GM23248 (cell line): ENCODE data around the gene HMGB2. TPM values are rescaled to one million over a fixed set of nuclear protein-coding genes. Genes with fewer than 3 reads are reported as not detected.
A peak's percentile ranks its signal among the peaks of the same experiment; 100 is the strongest.

Experiments used
- DNase-seq: peaks from one replicate; pipeline ENCODE4 v3.0.0-alpha.2; 2015
- H2AFZ ChIP-seq: fragments of 200-600 bp; sonication (generic); 2 replicates; pipeline ENCODE4 v1.6.1; 2016; ENCODE audit warnings: antibody characterized with exemption
- H3F3A ChIP-seq: fragments of 200-600 bp; sonication (generic); 2 replicates; pipeline ENCODE4 v1.6.1; 2016; ENCODE audit warnings: mild to moderate bottlenecking, antibody characterized with exemption, mixed run types; ENCODE audit not compliant: insufficient read depth
- H3K27ac ChIP-seq: fragments of 200-600 bp; sonication (generic); 2 replicates; pipeline ENCODE4 v1.5.1; 2016; ENCODE audit warnings: mild to moderate bottlenecking
- H3K27me3 ChIP-seq: fragments of 200-600 bp; sonication (generic); replicated peaks from 2 replicates; pipeline ENCODE4 v1.6.1; 2016; ENCODE audit warnings: mild to moderate bottlenecking; ENCODE audit not compliant: insufficient read depth
- H3K36me3 ChIP-seq: fragments of 200-600 bp; sonication (generic); 2 replicates; pipeline ENCODE4 v1.6.1; 2016; ENCODE audit warnings: low read depth, mild to moderate bottlenecking
- H3K4me1 ChIP-seq: fragments of 200-600 bp; sonication (generic); 2 replicates; pipeline ENCODE4 v1.6.1; 2016; ENCODE audit warnings: mild to moderate bottlenecking; ENCODE audit not compliant: insufficient read depth
- H3K4me2 ChIP-seq: fragments of 200-600 bp; sonication (generic); one replicate; pipeline ENCODE4 v1.6.1; 2016; ENCODE audit warnings: mild to moderate bottlenecking; ENCODE audit not compliant: unreplicated experiment
- H3K4me3 ChIP-seq: fragments of 200-600 bp; sonication (generic); 2 replicates; pipeline ENCODE4 v1.5.1; 2016; ENCODE audit warnings: mild to moderate bottlenecking
- H3K79me2 ChIP-seq: fragments of 200-600 bp; sonication (generic); 2 replicates; pipeline ENCODE4 v1.6.1; 2016; ENCODE audit warnings: mild to moderate bottlenecking; ENCODE audit not compliant: insufficient read depth
- H3K9ac ChIP-seq: fragments of 200-600 bp; sonication (generic); 2 replicates; pipeline ENCODE4 v1.6.1; 2016; ENCODE audit warnings: mild to moderate bottlenecking
- H3K9me2 ChIP-seq: fragments of 200-600 bp; sonication (generic); 2 replicates; pipeline ENCODE4 v1.6.1; 2016; ENCODE audit warnings: mixed run types, mild to moderate bottlenecking, moderate library complexity; ENCODE audit not compliant: insufficient read depth
- H3K9me3 ChIP-seq: fragments of 200-600 bp; sonication (generic); one replicate; pipeline ENCODE4 v1.6.1; 2017; ENCODE audit warnings: low read depth
- H4K20me1 ChIP-seq: fragments of 200-600 bp; sonication (generic); 2 replicates; pipeline ENCODE4 v1.6.0; 2016; ENCODE audit not compliant: insufficient read depth
- EZH2 ChIP-seq: fragments of 200-600 bp; sonication (generic); IDR thresholded peaks from 2 replicates; pipeline ENCODE4 v1.6.1; 2018; ENCODE audit warnings: antibody characterized with exemption, mild to moderate bottlenecking; ENCODE audit not compliant: insufficient read depth, poor library complexity, severe bottlenecking
- EZH2phosphoT487 ChIP-seq: fragments of 200-600 bp; sonication (generic); IDR thresholded peaks from 2 replicates; pipeline ENCODE4 v1.6.1; 2018; ENCODE audit warnings: antibody characterized with exemption, moderate library complexity, mild to moderate bottlenecking, low read depth; ENCODE audit not compliant: insufficient read depth
- WGBS, 2 experiments: methylation state at CpG; one replicate each; pipeline ENCODE4 v1.1.6; 2015 to 2017; ENCODE audit warnings: low lambda C conversion rate in 2 of 2, low coverage in 1 of 2; ENCODE audit errors: missing lambda C conversion rate in 2 of 2; 5-methylcytosine and 5-hydroxymethylcytosine counted together
- in situ Hi-C: fragments of 300-500 bp; cut with MboI; formaldehyde crosslinking; loops from 2 replicates; pipeline ENCODE4 v1.15.0; 2020
- polyA plus RNA-seq: library from polyadenylated mRNA; unstranded; fragments of >200 nt; fragmentation: Nextera tagmentation; extraction: Ambion mirVana; gene quantifications from 2 replicates; pipeline ENCODE4 v1.2.1, GENCODE V29; 2016
- total RNA-seq: library from RNA; depleted of rRNA; stranded (reverse); fragments of >200 nt; shearing (Covaris generic); gene quantifications from 2 replicates; pipeline ENCODE4 v1.2.3, GENCODE V29; 2014

The HMGB2 gene
- total and polyA plus RNA-seq, 2 experiments from 2014 or later = 31.1 to 91.6 TPM

GRCh38 chr4:173330590-173330989 is 3.6 kb downstream of the HMGB2 start:
- H3K9me3 ChIP-seq = no peaks in the 10 kb centered on the region
- no peak for DNase-seq
- no peaks in the 10 kb centered on the region for H3K9me2 ChIP-seq
- no peak for TF ChIP-seq EZH2
- no peak for TF ChIP-seq EZH2phosphoT487
- H3K4me3 ChIP-seq = peak overlapping the region; percentile 13; the same call in 1 of the 2 replicates
- peaks cover 52% of the 10 kb centered on the region for H3F3A ChIP-seq
- H3K9ac ChIP-seq = no peak overlapping the region
- in situ Hi-C loops = no loop called here
- H2AFZ ChIP-seq = no peak overlapping the region
- H3K4me1 ChIP-seq = peaks cover 15% of the 10 kb centered on the region
- H3K27ac ChIP-seq = no peak overlapping the region
- H3K79me2 ChIP-seq = peaks cover 38% of the 10 kb centered on the region
- no peak overlapping the region for H3K4me2 ChIP-seq
- 97 to 98% methylated on average over 2 of the region's 2 CpGs for whole genome bisulfite sequencing, 2 experiments
- H4K20me1 ChIP-seq = no peaks in the 10 kb centered on the region
- H3K36me3 ChIP-seq = peaks cover 30% of the 10 kb centered on the region
- no peaks in the 10 kb centered on the region for H3K27me3 ChIP-seq

- H2AFZ ChIP-seq = no peak overlapping the region
- no peaks in the 10 kb centered on the region for H4K20me1 ChIP-seq
- in situ Hi-C loops = loop anchor here (10.0 kb wide), 1 partner anchor 166 kb away; no protein-coding TSS in a partner anchor
- H3K79me2 ChIP-seq = peaks cover 35% of the 10 kb centered on the region
- peaks cover 52% of the 10 kb centered on the region for H3F3A ChIP-seq
- H3K9ac ChIP-seq = no peak overlapping the region
- H3K4me3 ChIP-seq = no peak overlapping the region
- no peak overlapping the region for H3K4me2 ChIP-seq
- WGBS, 2 experiments = 81 to 84% methylated on average over 5 of the region's 5 CpGs
- H3K9me2 ChIP-seq = no peaks in the 10 kb centered on the region
- no peaks in the 10 kb centered on the region for H3K27me3 ChIP-seq
- DNase-seq = no peak
- TF ChIP-seq EZH2phosphoT487 (no peak), EZH2 (no peak)
- H3K9me3 ChIP-seq = no peaks in the 10 kb centered on the region
- no peak overlapping the region for H3K27ac ChIP-seq
- H3K4me1 ChIP-seq = peaks cover 14% of the 10 kb centered on the region
- peaks cover 30% of the 10 kb centered on the region for H3K36me3 ChIP-seq
Observed at GRCh38 chr4:173328236-173328901, 5.8 kb downstream of the HMGB2 start.

- DNase-seq = no peak
- H4K20me1 ChIP-seq = no peaks in the 10 kb centered on the region
- in situ Hi-C loops = loop anchor here (10.0 kb wide), 1 partner anchor 170 kb away; no protein-coding TSS in a partner anchor
Observed at GRCh38 chr4:173325007-173325736, 9.0 kb downstream of the HMGB2 start.

GRCh38 chr4:173319696-173320095 is 14.5 kb downstream of the HMGB2 start:
- Histone ChIP-seq H3K4me3 (no peak overlapping the region), H2AFZ (no peak overlapping the region), H3K27ac (no peak overlapping the region), H3F3A (peaks cover 11% of the 10 kb centered on the region; the same call in 1 of the 2 replicates), H3K79me2 (no peaks in the 10 kb centered on the region), H3K9ac (no peak overlapping the region), H3K4me2 (peak overlapping the region; percentile 1), H3K4me1 (peaks cover 19% of the 10 kb centered on the region), H3K27me3 (no peaks in the 10 kb centered on the region), H3K9me2 (no peaks in the 10 kb centered on the region), H3K36me3 (no peaks in the 10 kb centered on the region), H3K9me3 (no peaks in the 10 kb centered on the region), H4K20me1 (no peaks in the 10 kb centered on the region)
- DNase-seq = peak; percentile 65
- 81 to 94% methylated on average over 2 of the region's 2 CpGs for WGBS, 2 experiments
- in situ Hi-C loops = loop anchor here (10.0 kb wide), 1 partner anchor 175 kb away; no protein-coding TSS in a partner anchor
- TF ChIP-seq EZH2 (no peak), EZH2phosphoT487 (no peak)

More at GRCh38 chr4:173325007-173325736, 9.0 kb downstream of the HMGB2 start:
- Histone ChIP-seq H2AFZ (no peak overlapping the region), H3K4me3 (no peak overlapping the region), H3K9ac (no peak overlapping the region), H3K27me3 (no peaks in the 10 kb centered on the region), H3K9me3 (no peaks in the 10 kb centered on the region), H3K4me2 (no peak overlapping the region), H3K27ac (no peak overlapping the region), H3K9me2 (no peaks in the 10 kb centered on the region), H3K36me3 (peaks cover 12% of the 10 kb centered on the region), H3F3A (peaks cover 30% of the 10 kb centered on the region), H3K4me1 (peaks cover 7% of the 10 kb centered on the region), H3K79me2 (0 out of 2 replicates have a peak, but pooled peaks cover 5% of the 10 kb centered on the region)
- no peak for TF ChIP-seq EZH2
- no peak for TF ChIP-seq EZH2phosphoT487
- WGBS, 2 experiments = 98 to 100% methylated on average over 5 of the region's 5 CpGs
